HL-60 (cell line): ENCODE measurements around the gene SOWAHC.

Experiments
- DNase-seq, 2 experiments: peaks; one replicate each; pipeline ENCODE4 v3.0.0-alpha.2; 2010 to 2020; ENCODE audit warnings: low read depth in 1 of 2, low spot score in 1 of 2
- H3K27ac ChIP-seq: fragments of 250-450 bp; sonication (Bioruptor Pico); replicated peaks from 2 replicates; pipeline ENCODE4 v1.5.1; 2020; ENCODE audit warnings: mild to moderate bottlenecking, moderate library complexity
- H3K27me3 ChIP-seq: fragments of 250-450 bp; sonication (Bioruptor Pico); 2 replicates; pipeline ENCODE4 v1.5.1; 2021; ENCODE audit warnings: mild to moderate bottlenecking, moderate library complexity; ENCODE audit not compliant: insufficient read depth, poor library complexity, severe bottlenecking
- H3K4me3 ChIP-seq: replicated peaks from 2 replicates; pipeline ENCODE4 v1.5.1; 2011; ENCODE audit warnings: mild to moderate bottlenecking, control low read depth, low read length; ENCODE audit not compliant: insufficient read depth
- CTCF ChIP-seq: IDR thresholded peaks from one replicate; pipeline ENCODE4 v1.5.1; 2011; ENCODE audit warnings: low read length, control low read depth, inconsistent platforms; ENCODE audit not compliant: insufficient read depth
- GABPA ChIP-seq: IDR thresholded peaks from 2 replicates; pipeline ENCODE4 v1.6.1; 2012; ENCODE audit warnings: low read depth
- POLR2AphosphoS5 ChIP-seq: IDR thresholded peaks from 2 replicates; pipeline ENCODE4 v1.6.1; 2012; ENCODE audit warnings: low read depth
- REST ChIP-seq: IDR thresholded peaks from 2 replicates; pipeline ENCODE4 v1.6.1; 2012; ENCODE audit warnings: low read depth; ENCODE audit not compliant: insufficient replicate concordance
- SPI1 ChIP-seq: IDR thresholded peaks from 2 replicates; pipeline ENCODE4 v1.6.1; 2012; ENCODE audit warnings: low read depth, mild to moderate bottlenecking, borderline replicate concordance

The SOWAHC gene

GRCh38 chr2:109613081-109613921 is 863 bp upstream of the SOWAHC start:
- no peak overlapping the region for H3K27ac ChIP-seq
- peak overlapping the region; percentile 33 for H3K4me3 ChIP-seq
- no peak for DNase-seq
- TF ChIP-seq SPI1 (no peak), POLR2AphosphoS5 (no peak), CTCF (no peak), REST (no peak), GABPA (no peak)
- peaks cover 21% of the 10 kb centered on the region for H3K27me3 ChIP-seq

- Histone ChIP-seq H3K27ac (no peak overlapping the region), H3K4me3 (no peak overlapping the region), H3K27me3 (peaks cover 18% of the 10 kb centered on the region)
- DNase-seq = no peak
- TF ChIP-seq GABPA (no peak), REST (no peak)
Observed at GRCh38 chr2:109614715-109615636, 812 bp downstream of the SOWAHC start.

GRCh38 chr2:109615637-109616144 is 1.5 kb downstream of the SOWAHC start:
- TF ChIP-seq REST = no peak
- no peak overlapping the region for H3K4me3 ChIP-seq
- no peak for DNase-seq

GRCh38 chr2:109616184-109616583 is 2.0 kb downstream of the SOWAHC start:
- no peak overlapping the region for H3K27ac ChIP-seq
- TF ChIP-seq REST = no peak
- no peak for TF ChIP-seq POLR2AphosphoS5
- no peak for TF ChIP-seq CTCF
- no peak for TF ChIP-seq GABPA
- no peak for TF ChIP-seq SPI1
- peaks cover 15% of the 10 kb centered on the region for H3K27me3 ChIP-seq
- H3K4me3 ChIP-seq = no peak overlapping the region
- no peak for DNase-seq

More at GRCh38 chr2:109615637-109616144, 1.5 kb downstream of the SOWAHC start:
- no peak overlapping the region for H3K27ac ChIP-seq
- peaks cover 15% of the 10 kb centered on the region for H3K27me3 ChIP-seq
